ENCODE data around the gene SPDYE8.
"Not testable (repeated sequence)": the region's sequence is repeated elsewhere in the genome, so short reads cannot be mapped to it uniquely, and the experiment has no call there.

DNA sequence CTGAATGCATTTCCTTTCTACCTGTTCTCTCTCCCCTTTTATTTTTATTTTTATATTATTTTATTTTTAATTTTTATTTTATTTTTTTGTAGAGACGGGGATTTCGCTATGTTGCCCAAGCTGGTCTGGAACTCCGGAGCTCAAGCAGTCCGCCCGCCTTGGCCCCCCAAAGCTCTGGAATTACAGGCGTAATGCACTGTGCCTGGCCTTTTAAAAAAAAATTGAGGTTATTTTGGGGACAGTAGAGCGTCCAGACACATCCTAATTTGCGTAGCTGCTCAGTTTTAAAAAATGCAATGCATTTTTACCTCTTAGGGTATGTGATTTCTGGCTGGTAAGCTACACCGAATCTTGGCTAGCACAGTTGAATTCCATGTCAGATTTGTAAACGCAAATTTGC, 23.1 kb downstream of the SPDYE8 start:
- TF ChIP-seq, protein P1, sequence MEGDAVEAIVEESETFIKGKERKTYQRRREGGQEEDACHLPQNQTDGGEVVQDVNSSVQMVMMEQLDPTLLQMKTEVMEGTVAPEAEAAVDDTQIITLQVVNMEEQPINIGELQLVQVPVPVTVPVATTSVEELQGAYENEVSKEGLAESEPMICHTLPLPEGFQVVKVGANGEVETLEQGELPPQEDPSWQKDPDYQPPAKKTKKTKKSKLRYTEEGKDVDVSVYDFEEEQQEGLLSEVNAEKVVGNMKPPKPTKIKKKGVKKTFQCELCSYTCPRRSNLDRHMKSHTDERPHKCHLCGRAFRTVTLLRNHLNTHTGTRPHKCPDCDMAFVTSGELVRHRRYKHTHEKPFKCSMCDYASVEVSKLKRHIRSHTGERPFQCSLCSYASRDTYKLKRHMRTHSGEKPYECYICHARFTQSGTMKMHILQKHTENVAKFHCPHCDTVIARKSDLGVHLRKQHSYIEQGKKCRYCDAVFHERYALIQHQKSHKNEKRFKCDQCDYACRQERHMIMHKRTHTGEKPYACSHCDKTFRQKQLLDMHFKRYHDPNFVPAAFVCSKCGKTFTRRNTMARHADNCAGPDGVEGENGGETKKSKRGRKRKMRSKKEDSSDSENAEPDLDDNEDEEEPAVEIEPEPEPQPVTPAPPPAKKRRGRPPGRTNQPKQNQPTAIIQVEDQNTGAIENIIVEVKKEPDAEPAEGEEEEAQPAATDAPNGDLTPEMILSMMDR (conservative IDR thresholded peaks at IDR 0.05), result not testable (repeated sequence)
- TF ChIP-seq EZH2 (IDR thresholded peaks at IDR 0.05; ENCODE audit: low read depth), result not testable (repeated sequence)
